GM06990 (cell line): Measurements from ENCODE around the gene SCRN1.

ENCODE experiments used
- DNase-seq: peaks from one replicate; pipeline ENCODE4 v3.0.0-alpha.2; 2011; ENCODE audit not compliant: insufficient read length; ENCODE audit errors: extremely low read depth
- H3K27me3 ChIP-seq: replicated peaks from 2 replicates; pipeline ENCODE4 v1.6.0; 2011; ENCODE audit warnings: low read length; ENCODE audit not compliant: control insufficient read depth, insufficient read depth
- H3K36me3 ChIP-seq: 2 replicates; pipeline ENCODE4 v1.5.1; 2011; ENCODE audit warnings: low read length; ENCODE audit not compliant: control insufficient read depth, insufficient read depth
- H3K4me3 ChIP-seq: replicated peaks from 2 replicates; pipeline ENCODE4 v1.5.1; 2011; ENCODE audit warnings: low read depth, mild to moderate bottlenecking, control low read depth, low read length
- CTCF ChIP-seq: IDR thresholded peaks from 2 replicates; pipeline ENCODE4 v1.5.1; 2011; ENCODE audit warnings: low read length, control low read depth, mild to moderate bottlenecking, inconsistent platforms; ENCODE audit not compliant: insufficient read depth, poor library complexity, severe bottlenecking

Gene SCRN1

GRCh38 chr7:29929018-29929807, 60.4 kb downstream of the SCRN1 start:
- no peak for DNase-seq
- Histone ChIP-seq H3K27me3 (no peaks in the 10 kb centered on the region), H3K4me3 (no peak overlapping the region), H3K36me3 (peaks cover 6% of the 10 kb centered on the region)
- TF ChIP-seq CTCF = no peak

- H3K4me3 ChIP-seq = no peak overlapping the region
- DNase-seq = no peak
- H3K36me3 ChIP-seq = peaks cover 16% of the 10 kb centered on the region
- TF ChIP-seq CTCF = no peak
- no peaks in the 10 kb centered on the region for H3K27me3 ChIP-seq
Observed at GRCh38 chr7:29926741-29927140, 62.9 kb downstream of the SCRN1 start.

GRCh38 chr7:29926216-29926615, 63.4 kb downstream of the SCRN1 start:
- Histone ChIP-seq H3K27me3 (no peaks in the 10 kb centered on the region), H3K4me3 (no peak overlapping the region), H3K36me3 (peaks cover 16% of the 10 kb centered on the region)
- DNase-seq = no peak
- no peak for TF ChIP-seq CTCF

- no peak overlapping the region for H3K4me3 ChIP-seq
- peaks cover 16% of the 10 kb centered on the region for H3K36me3 ChIP-seq
- TF ChIP-seq CTCF = no peak
- no peak for DNase-seq
- H3K27me3 ChIP-seq = no peaks in the 10 kb centered on the region
Observed at GRCh38 chr7:29924684-29925083, 64.9 kb downstream of the SCRN1 start.

GRCh38 chr7:29924006-29924405, 65.6 kb downstream of the SCRN1 start:
- peaks cover 15% of the 10 kb centered on the region for H3K36me3 ChIP-seq
- no peaks in the 10 kb centered on the region for H3K27me3 ChIP-seq
- TF ChIP-seq CTCF = no peak
- no peak for DNase-seq
- H3K4me3 ChIP-seq = no peak overlapping the region
